ENCODE measurements around the gene GRM8. TPM values are rescaled to one million over a fixed set of nuclear protein-coding genes. Genes with fewer than 3 reads are reported as not detected.

Gene GRM8
- total RNA-seq, 6 donors from 2014 or later: 0.49 to 6.5 (median 1.8) TPM; not detected in 3

DNA sequence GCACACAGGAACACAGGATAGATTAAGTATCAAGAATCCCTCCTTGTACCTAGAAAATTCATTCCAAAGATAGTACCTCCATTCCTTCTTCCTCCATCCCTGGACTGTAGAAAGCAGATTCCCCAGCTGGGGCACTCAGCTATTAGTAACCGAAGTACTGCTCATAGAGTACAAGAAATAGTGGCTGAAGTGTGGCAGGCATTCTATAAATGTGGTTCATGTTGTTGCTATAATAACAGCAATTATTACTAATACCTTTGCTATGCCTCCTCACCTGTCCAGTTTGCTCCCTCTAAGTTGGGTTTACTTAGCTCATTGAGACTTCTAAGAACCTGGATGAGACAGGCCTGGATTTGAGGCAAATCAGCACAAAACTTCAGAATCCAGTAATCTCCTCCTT, 453.2 kb downstream of the GRM8 start:
- DNase-seq (no peak), ATAC-seq (ENCODE audit: low FRiP score in 2 of 2) (no peak)
- 78 to 94% methylated on average over 1 of the region's 1 CpG for WGBS, 2 donors
- H3K27ac ChIP-seq: no peak overlapping the region
- TF ChIP-seq, protein P1, sequence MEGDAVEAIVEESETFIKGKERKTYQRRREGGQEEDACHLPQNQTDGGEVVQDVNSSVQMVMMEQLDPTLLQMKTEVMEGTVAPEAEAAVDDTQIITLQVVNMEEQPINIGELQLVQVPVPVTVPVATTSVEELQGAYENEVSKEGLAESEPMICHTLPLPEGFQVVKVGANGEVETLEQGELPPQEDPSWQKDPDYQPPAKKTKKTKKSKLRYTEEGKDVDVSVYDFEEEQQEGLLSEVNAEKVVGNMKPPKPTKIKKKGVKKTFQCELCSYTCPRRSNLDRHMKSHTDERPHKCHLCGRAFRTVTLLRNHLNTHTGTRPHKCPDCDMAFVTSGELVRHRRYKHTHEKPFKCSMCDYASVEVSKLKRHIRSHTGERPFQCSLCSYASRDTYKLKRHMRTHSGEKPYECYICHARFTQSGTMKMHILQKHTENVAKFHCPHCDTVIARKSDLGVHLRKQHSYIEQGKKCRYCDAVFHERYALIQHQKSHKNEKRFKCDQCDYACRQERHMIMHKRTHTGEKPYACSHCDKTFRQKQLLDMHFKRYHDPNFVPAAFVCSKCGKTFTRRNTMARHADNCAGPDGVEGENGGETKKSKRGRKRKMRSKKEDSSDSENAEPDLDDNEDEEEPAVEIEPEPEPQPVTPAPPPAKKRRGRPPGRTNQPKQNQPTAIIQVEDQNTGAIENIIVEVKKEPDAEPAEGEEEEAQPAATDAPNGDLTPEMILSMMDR (IDR thresholded peaks at IDR 0.05): no peak
- no peak overlapping the region for H3K4me3 ChIP-seq
- no peaks in the 10 kb centered on the region for H3K9me3 ChIP-seq
- no peaks in the 10 kb centered on the region for H3K4me1 ChIP-seq
- no peaks in the 10 kb centered on the region for H3K36me3 ChIP-seq
- H3K27me3 ChIP-seq: no peaks in the 10 kb centered on the region

DNA sequence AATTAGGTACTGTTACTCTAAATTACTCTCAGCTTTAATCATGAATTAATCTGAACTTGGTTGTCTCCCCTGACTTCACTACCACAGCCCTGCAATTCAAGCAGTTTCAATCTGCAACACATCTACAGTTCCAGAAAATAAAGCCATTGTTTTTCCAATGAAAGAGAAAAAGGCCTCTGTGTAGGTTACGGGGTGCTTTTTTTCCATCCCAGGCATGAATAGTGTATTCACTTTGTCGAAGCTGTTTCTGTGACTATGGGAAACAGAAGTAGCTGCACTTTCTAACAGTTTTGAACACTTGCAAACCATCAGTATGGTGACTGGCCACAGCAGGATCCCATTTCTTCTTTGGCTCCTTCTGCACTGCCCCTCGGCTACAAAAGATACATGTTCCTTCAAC, 460.2 kb downstream of the GRM8 start:
- no peaks in the 10 kb centered on the region for H3K27me3 ChIP-seq
- H3K9me3 ChIP-seq: no peaks in the 10 kb centered on the region
- TF ChIP-seq EP300 (IDR thresholded peaks at IDR 0.05): no peak
- 71 to 79% methylated on average over 3 of the region's 3 CpGs for WGBS, 2 donors
- H3K4me3 ChIP-seq: no peak overlapping the region
- DNase-seq (no peak), ATAC-seq (ENCODE audit: low FRiP score in 2 of 2) (no peak)
- no peak overlapping the region for H3K27ac ChIP-seq
- no peaks in the 10 kb centered on the region for H3K36me3 ChIP-seq
- H3K4me1 ChIP-seq: no peaks in the 10 kb centered on the region

DNA sequence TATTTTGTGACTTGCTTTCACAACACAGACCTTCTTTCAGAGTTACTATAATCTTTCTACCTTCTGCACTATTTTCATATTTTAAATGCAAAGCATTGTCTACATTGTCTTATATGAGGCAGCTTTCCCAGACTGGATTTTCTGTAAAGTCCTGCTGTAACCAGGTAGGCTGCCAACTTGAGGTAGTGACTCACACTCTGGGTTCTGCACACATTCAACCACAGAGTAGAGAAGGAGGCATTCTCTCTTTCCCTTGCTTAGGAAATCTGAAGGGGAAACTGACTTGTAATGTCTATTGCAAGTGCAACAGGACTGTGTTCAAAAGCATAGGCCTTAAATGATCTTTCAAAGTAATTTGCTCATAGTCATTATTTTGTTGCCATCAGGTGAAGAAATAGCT, 461.4 kb downstream of the GRM8 start:
- no peak overlapping the region for H3K27ac ChIP-seq
- ATAC-seq (ENCODE audit: low FRiP score in 2 of 2) (no peak), DNase-seq (no peak)
- no peaks in the 10 kb centered on the region for H3K9me3 ChIP-seq
- no peak for TF ChIP-seq POLR2A (IDR thresholded peaks at IDR 0.05)
- TF ChIP-seq, protein P1 (IDR thresholded peaks at IDR 0.05): no peak
- no peak for TF ChIP-seq POLR2AphosphoS5 (IDR thresholded peaks at IDR 0.05)
- no peak for TF ChIP-seq EP300 (IDR thresholded peaks at IDR 0.05)
- H3K27me3 ChIP-seq: no peaks in the 10 kb centered on the region
- H3K36me3 ChIP-seq: no peaks in the 10 kb centered on the region
- H3K4me1 ChIP-seq: no peaks in the 10 kb centered on the region
- H3K4me3 ChIP-seq: no peak overlapping the region

DNA sequence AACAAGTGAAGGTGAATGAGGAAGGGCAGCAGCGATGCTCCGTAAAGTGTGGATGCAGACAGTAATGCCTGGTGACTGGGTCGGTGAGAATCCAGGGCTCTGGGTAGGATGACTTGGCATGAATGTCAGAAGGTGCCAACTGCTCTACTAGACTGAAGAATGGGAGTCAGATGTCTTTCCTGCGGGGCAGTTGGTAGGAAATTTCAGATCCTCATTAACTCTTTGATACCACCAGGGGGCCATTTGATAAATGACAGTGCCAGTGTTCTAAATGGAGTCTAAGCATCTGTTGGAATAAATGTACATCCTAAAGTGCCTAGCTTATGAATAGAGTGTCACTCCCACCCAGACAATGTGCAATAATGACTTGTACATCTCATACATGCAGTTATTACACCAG, 462.0 kb downstream of the GRM8 start:
- Histone ChIP-seq H3K27ac (no peak overlapping the region), H3K36me3 (no peaks in the 10 kb centered on the region), H3K27me3 (no peaks in the 10 kb centered on the region), H3K9me3 (no peaks in the 10 kb centered on the region), H3K4me1 (no peaks in the 10 kb centered on the region), H3K4me3 (no peak overlapping the region)
- DNase-seq (no peak), ATAC-seq (ENCODE audit: low FRiP score in 2 of 2) (no peak)
- WGBS, 2 donors: 77 to 89% methylated on average over 4 of the region's 4 CpGs
- TF ChIP-seq EP300 (IDR thresholded peaks at IDR 0.05) (no peak), POLR2AphosphoS5 (IDR thresholded peaks at IDR 0.05) (no peak)
- TF ChIP-seq, protein P1 (IDR thresholded peaks at IDR 0.05): no peak

DNA sequence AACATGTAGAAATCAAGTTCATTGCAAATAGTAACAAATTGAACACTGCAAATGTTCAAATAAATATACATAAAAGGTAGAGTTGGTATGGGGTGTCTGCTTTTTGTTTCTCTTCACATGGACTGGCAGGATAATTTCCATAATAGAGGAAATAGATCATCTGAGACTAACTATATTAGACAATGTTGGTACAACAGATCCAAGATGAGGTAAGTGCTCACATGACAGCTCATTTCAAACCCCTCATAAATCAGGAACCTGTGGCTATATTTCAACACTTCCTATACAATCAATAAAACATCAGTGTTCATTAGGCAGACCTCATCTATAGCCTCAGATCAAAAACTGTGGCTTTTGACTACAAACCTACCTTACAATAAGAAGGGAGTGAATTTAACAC, 469.1 kb downstream of the GRM8 start:
- no peaks in the 10 kb centered on the region for H3K36me3 ChIP-seq
- no peaks in the 10 kb centered on the region for H3K27me3 ChIP-seq
- no peaks in the 10 kb centered on the region for H3K9me3 ChIP-seq
- no peak overlapping the region for H3K27ac ChIP-seq
- DNase-seq (no peak), ATAC-seq (ENCODE audit: low FRiP score in 2 of 2) (no peak)
- H3K4me1 ChIP-seq: no peaks in the 10 kb centered on the region
- TF ChIP-seq, protein P1 (IDR thresholded peaks at IDR 0.05): no peak
- TF ChIP-seq POLR2A (IDR thresholded peaks at IDR 0.05): no peak
- TF ChIP-seq EP300 (IDR thresholded peaks at IDR 0.05): no peak
- no peak for TF ChIP-seq POLR2AphosphoS5 (IDR thresholded peaks at IDR 0.05)
- no peak overlapping the region for H3K4me3 ChIP-seq

DNA sequence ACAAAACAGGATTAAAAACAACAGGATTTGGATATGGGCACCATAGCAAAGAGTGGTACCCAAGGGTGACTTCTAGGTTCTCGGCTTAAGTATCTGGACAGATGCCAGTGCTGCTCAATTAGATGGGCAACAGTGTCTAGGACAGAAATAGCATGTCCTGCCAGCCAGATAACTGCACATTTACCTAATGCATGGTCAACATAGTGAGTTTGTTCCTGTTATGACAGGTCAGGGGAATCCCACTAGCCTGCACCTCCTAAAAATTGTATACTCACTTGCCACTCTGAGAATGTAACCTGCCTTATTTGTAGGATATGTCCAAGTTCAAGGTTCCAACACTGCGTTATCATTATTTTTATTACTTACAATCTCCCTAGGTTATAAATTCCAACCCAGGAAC, 471.7 kb downstream of the GRM8 start:
- TF ChIP-seq EP300 (IDR thresholded peaks at IDR 0.05) (no peak), POLR2A (IDR thresholded peaks at IDR 0.05) (no peak), POLR2AphosphoS5 (IDR thresholded peaks at IDR 0.05) (no peak)
- TF ChIP-seq, protein P1 (IDR thresholded peaks at IDR 0.05): no peak
- H3K36me3 ChIP-seq: no peaks in the 10 kb centered on the region
- no peaks in the 10 kb centered on the region for H3K9me3 ChIP-seq
- H3K27me3 ChIP-seq: no peaks in the 10 kb centered on the region
- ATAC-seq (ENCODE audit: low FRiP score in 2 of 2): no peak
- WGBS, 2 donors: 85 to 90% methylated on average over 2 of the region's 2 CpGs
- no peak overlapping the region for H3K27ac ChIP-seq
- H3K4me1 ChIP-seq: no peaks in the 10 kb centered on the region
- no peak for DNase-seq
- no peak overlapping the region for H3K4me3 ChIP-seq

Measured in upper lobe of left lung (tissue), 6 donors.